WTC11 (cell line): ENCODE measurements around the gene CITED1. TPM values are rescaled to one million over a fixed set of nuclear protein-coding genes. Genes with fewer than 3 reads are reported as not detected.

Experiments used
- ATAC-seq: fragments of 200-7000 bp; cut with Tn5 transposase; 2 replicates; pipeline ENCODE4 v1.10.0; 2021; ENCODE audit warnings: mild to moderate bottlenecking, moderate library complexity
- CTCF ChIA-PET: fragments of 300-600 bp; sonication (Branson Sonifier 250); formaldehyde crosslinking; loops from one replicate; lab custom pipeline; 2021; ENCODE audit warnings: antibody characterized with exemption; lab: Charles Lee
- POLR2A ChIA-PET: fragments of 350-600 bp; sonication (Branson Sonifier 250); formaldehyde crosslinking; loops from one replicate; lab custom pipeline; 2021; ENCODE audit warnings: antibody characterized with exemption; lab: Charles Lee
- DNase-seq: peaks from one replicate; pipeline ENCODE4 v3.0.0; 2021; ENCODE audit warnings: low spot score
- H3K27ac Mint-ChIP-seq: 2 replicates; pipeline ENCODE4 v1.8.0; 2021; ENCODE audit warnings: mixed read lengths
- H3K27me3 Mint-ChIP-seq: 2 replicates; pipeline ENCODE4 v1.8.0; 2021; ENCODE audit warnings: low read depth, mild to moderate bottlenecking, moderate library complexity, mixed read lengths
- H3K36me3 Mint-ChIP-seq: 2 replicates; pipeline ENCODE4 v1.8.0; 2021; ENCODE audit warnings: mixed read lengths
- H3K4me1 Mint-ChIP-seq: 2 replicates; pipeline ENCODE4 v1.8.0; 2022; ENCODE audit warnings: mixed read lengths
- H3K4me3 Mint-ChIP-seq: 2 replicates; pipeline ENCODE4 v1.8.0; 2021; ENCODE audit warnings: mild to moderate bottlenecking, moderate library complexity, mixed read lengths
- H3K9me3 Mint-ChIP-seq: 2 replicates; pipeline ENCODE4 v1.8.0; 2021; ENCODE audit warnings: mixed read lengths
- CTCF ChIP-seq: fragments of 200-600 bp; IDR thresholded peaks from 2 replicates; pipeline ENCODE4 v1.8.0; 2022; ENCODE audit warnings: antibody characterized with exemption
- E2F5 ChIP-seq: sonication (generic); formaldehyde crosslinking; IDR thresholded peaks from 2 replicates; pipeline ENCODE4 v1.8.1; 2022; ENCODE audit warnings: mild to moderate bottlenecking, moderate library complexity, missing genetic modification reagents
- FOXP4 ChIP-seq: sonication (generic); formaldehyde crosslinking; IDR thresholded peaks from 2 replicates; pipeline ENCODE4 v1.8.0; 2022; ENCODE audit warnings: mild to moderate bottlenecking, missing genetic modification reagents
- HMGA2 ChIP-seq: fragments of 250-450 bp; sonication (Bioruptor Pico); IDR thresholded peaks from 2 replicates; pipeline ENCODE4 v1.4.0; 2021; ENCODE audit warnings: mild to moderate bottlenecking, moderate library complexity
- JUN ChIP-seq: sonication (generic); formaldehyde crosslinking; IDR thresholded peaks from 2 replicates; pipeline ENCODE4 v1.8.0; 2023; ENCODE audit warnings: mild to moderate bottlenecking, missing genetic modification reagents
- NR2C2 ChIP-seq: sonication (generic); formaldehyde crosslinking; IDR thresholded peaks from 2 replicates; pipeline ENCODE4 v1.8.0; 2022; ENCODE audit warnings: mild to moderate bottlenecking, missing genetic modification reagents
- NR3C1 ChIP-seq: sonication (generic); formaldehyde crosslinking; conservative IDR thresholded peaks from 2 replicates; pipeline ENCODE4 v1.8.1; 2023; ENCODE audit warnings: low read depth, mild to moderate bottlenecking, missing genetic modification reagents
- PREB ChIP-seq: sonication (generic); formaldehyde crosslinking; IDR thresholded peaks from 2 replicates; pipeline ENCODE4 v1.8.1; 2022; ENCODE audit warnings: mild to moderate bottlenecking, missing genetic modification reagents, moderate library complexity, borderline replicate concordance
- SOX15 ChIP-seq: fragments of 250-450 bp; sonication (Bioruptor Pico); IDR thresholded peaks from 2 replicates; pipeline ENCODE4 v1.9.0; 2021; ENCODE audit warnings: mild to moderate bottlenecking
- ZNF121 ChIP-seq: sonication (generic); formaldehyde crosslinking; IDR thresholded peaks from 2 replicates; pipeline ENCODE4 v1.8.0; 2023; ENCODE audit warnings: missing genetic modification reagents
- ZNF138 ChIP-seq: sonication (generic); formaldehyde crosslinking; conservative IDR thresholded peaks from 2 replicates; pipeline ENCODE4 v1.8.1; 2022; ENCODE audit warnings: mild to moderate bottlenecking, moderate library complexity, missing genetic modification reagents
- ZNF396 ChIP-seq: fragments of 250-450 bp; sonication (Bioruptor Pico); IDR thresholded peaks from 2 replicates; pipeline ENCODE4 v1.8.0; 2021; ENCODE audit warnings: mild to moderate bottlenecking, moderate library complexity, borderline replicate concordance
- total RNA-seq: library from RNA; stranded (reverse); gene quantifications from 3 replicates; pipeline ENCODE4 v1.2.3, GENCODE V29; 2021
- TF ChIP-seq, protein P1 (sequence below): sonication (generic); formaldehyde crosslinking; IDR thresholded peaks from 2 replicates; pipeline ENCODE4 v1.8.1; 2022; ENCODE audit warnings: missing genetic modification reagents, borderline replicate concordance
- TF ChIP-seq, protein P2 (sequence below): sonication (generic); formaldehyde crosslinking; IDR thresholded peaks from 2 replicates; pipeline ENCODE4 v1.8.1; 2022; ENCODE audit warnings: low read depth, missing genetic modification reagents, borderline replicate concordance
- TF ChIP-seq, protein P3 (sequence below): fragments of 250-450 bp; sonication (Bioruptor Pico); IDR thresholded peaks from 2 replicates; pipeline ENCODE4 v1.8.0; 2021; ENCODE audit warnings: mild to moderate bottlenecking
- TF ChIP-seq, protein P4 (sequence below): fragments of 250-450 bp; sonication (Bioruptor Pico); IDR thresholded peaks from 2 replicates; pipeline ENCODE4 v1.9.0; 2021; ENCODE audit warnings: mild to moderate bottlenecking

The CITED1 gene
- total RNA-seq, 1 experiment from 2014 or later: 2.2 TPM

DNA sequence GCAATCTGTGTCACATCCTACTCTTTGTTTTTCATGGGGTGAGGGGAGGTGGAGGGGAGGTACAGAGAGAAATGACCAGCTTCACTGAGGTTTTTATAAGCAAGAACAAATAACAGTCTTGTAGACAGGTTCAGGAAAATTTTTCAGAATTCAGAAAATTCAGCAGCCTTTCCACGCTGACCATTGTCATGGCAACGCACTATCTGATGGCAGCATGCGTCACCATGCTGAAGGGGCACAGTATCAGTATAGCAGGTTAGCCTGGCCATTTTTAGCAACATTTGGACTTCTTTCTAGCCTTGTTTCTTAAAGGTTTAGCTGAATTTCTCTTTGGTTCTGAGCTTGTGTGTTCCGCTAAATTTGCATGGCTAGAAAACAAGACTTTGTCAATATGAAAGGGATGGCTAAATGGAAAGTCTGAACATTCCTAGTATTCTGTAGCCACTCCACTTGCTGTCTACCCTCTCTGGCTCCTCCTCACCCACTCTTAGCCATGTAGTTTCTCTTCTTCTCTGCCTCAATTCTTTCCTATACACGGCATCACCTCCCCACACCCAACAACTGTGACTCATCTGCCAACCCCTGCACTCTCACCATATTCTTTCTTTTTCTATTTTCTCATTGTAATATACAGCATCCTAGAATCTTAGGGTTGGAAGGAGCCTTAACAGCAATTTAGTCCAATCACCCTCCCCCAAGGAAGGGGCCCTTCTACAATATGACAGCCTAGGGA lies 42.7 kb upstream of the CITED1 start:
- POLR2A ChIA-PET: no interaction called here
- TF ChIP-seq, protein P1, sequence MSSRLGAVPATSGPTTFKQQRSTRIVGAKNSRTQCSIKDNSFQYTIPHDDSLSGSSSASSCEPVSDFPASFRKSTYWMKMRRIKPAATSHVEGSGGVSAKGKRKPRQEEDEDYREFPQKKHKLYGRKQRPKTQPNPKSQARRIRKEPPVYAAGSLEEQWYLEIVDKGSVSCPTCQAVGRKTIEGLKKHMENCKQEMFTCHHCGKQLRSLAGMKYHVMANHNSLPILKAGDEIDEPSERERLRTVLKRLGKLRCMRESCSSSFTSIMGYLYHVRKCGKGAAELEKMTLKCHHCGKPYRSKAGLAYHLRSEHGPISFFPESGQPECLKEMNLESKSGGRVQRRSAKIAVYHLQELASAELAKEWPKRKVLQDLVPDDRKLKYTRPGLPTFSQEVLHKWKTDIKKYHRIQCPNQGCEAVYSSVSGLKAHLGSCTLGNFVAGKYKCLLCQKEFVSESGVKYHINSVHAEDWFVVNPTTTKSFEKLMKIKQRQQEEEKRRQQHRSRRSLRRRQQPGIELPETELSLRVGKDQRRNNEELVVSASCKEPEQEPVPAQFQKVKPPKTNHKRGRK (CRISPR knock-in tag): no peak
- TF ChIP-seq HMGA2 (CRISPR knock-in tag): no peak
- TF ChIP-seq, protein P2, sequence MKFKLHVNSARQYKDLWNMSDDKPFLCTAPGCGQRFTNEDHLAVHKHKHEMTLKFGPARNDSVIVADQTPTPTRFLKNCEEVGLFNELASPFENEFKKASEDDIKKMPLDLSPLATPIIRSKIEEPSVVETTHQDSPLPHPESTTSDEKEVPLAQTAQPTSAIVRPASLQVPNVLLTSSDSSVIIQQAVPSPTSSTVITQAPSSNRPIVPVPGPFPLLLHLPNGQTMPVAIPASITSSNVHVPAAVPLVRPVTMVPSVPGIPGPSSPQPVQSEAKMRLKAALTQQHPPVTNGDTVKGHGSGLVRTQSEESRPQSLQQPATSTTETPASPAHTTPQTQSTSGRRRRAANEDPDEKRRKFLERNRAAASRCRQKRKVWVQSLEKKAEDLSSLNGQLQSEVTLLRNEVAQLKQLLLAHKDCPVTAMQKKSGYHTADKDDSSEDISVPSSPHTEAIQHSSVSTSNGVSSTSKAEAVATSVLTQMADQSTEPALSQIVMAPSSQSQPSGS (CRISPR knock-in tag): no peak
- no peak for TF ChIP-seq CTCF
- TF ChIP-seq, protein P3, sequence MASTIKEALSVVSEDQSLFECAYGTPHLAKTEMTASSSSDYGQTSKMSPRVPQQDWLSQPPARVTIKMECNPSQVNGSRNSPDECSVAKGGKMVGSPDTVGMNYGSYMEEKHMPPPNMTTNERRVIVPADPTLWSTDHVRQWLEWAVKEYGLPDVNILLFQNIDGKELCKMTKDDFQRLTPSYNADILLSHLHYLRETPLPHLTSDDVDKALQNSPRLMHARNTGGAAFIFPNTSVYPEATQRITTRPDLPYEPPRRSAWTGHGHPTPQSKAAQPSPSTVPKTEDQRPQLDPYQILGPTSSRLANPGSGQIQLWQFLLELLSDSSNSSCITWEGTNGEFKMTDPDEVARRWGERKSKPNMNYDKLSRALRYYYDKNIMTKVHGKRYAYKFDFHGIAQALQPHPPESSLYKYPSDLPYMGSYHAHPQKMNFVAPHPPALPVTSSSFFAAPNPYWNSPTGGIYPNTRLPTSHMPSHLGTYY: no peak
- no peak for TF ChIP-seq NR3C1 (CRISPR knock-in tag)
- TF ChIP-seq FOXP4 (CRISPR knock-in tag): no peak
- no peak for ATAC-seq
- Mint-ChIP-seq H3K27me3 (no peaks in the 10 kb centered on the region), H3K9me3 (no peaks in the 10 kb centered on the region), H3K36me3 (peaks cover 7% of the 10 kb centered on the region), H3K27ac (no peak overlapping the region), H3K4me3 (no peak overlapping the region), H3K4me1 (peaks cover 47% of the 10 kb centered on the region)
- CTCF ChIA-PET: interaction anchor here (2.3 to 4.2 kb wide), 2 partner anchors 32 to 50 kb away, joined by 5 to 20 read pairs; no protein-coding TSS in a partner anchor
- DNase-seq: no peak

- Mint-ChIP-seq H3K4me1 (peaks cover 47% of the 10 kb centered on the region), H3K9me3 (no peaks in the 10 kb centered on the region), H3K4me3 (no peak overlapping the region), H3K27me3 (no peaks in the 10 kb centered on the region), H3K27ac (no peak overlapping the region; the same call in 1 of the 2 replicates), H3K36me3 (peaks cover 7% of the 10 kb centered on the region)
- DNase-seq: no peak
- TF ChIP-seq, protein P4, sequence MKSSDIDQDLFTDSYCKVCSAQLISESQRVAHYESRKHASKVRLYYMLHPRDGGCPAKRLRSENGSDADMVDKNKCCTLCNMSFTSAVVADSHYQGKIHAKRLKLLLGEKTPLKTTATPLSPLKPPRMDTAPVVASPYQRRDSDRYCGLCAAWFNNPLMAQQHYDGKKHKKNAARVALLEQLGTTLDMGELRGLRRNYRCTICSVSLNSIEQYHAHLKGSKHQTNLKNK (CRISPR knock-in tag): no peak
- no peak for TF ChIP-seq ZNF121 (CRISPR knock-in tag)
- TF ChIP-seq JUN (CRISPR knock-in tag): no peak
- ChIA-PET CTCF (interaction anchor here (2.3 to 4.2 kb wide), 2 partner anchors 31 to 49 kb away, joined by 5 to 20 read pairs; no protein-coding TSS in a partner anchor), POLR2A (interaction anchor here (0.5 kb wide), 1 partner anchor 99 kb away, joined by 3 read pairs; no protein-coding TSS in a partner anchor)
- no peak for ATAC-seq
Measured at GRCh38 chrX:72347366-72347765, 41.7 kb upstream of the CITED1 start.

DNA sequence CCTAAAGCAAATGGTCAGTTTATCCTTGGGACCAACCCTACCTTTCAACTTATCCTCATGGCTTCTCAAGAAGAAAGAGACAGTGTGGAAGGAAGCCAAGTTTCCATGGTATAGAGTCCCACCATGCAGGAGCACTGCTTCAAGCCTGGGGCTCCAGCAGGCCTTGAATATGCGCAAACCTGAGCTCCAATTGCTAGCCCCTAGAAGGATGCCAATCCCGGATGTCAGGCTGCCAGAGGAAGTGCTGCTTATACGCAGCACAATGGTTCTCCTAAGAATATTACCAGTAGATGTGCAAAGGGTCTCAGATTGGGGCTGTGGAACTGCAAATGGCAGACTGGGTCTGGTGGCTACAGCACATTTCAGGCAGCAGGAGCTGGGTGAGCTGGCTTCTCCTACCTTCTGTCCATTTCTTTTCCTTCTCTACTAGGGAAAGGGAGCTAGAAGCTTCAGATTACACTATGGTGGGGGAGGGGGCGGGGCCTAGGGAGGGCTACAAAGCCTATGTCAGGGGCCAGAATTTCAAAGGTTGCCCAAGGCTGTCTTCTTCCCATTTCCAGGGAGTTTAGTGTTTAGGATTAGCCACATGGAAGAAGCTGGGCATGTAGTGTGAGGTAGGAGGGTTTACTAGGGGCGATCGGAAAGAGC lies 40.7 kb upstream of the CITED1 start:
- H3K9me3 Mint-ChIP-seq: no peaks in the 10 kb centered on the region
- H3K4me3 Mint-ChIP-seq: no peak overlapping the region
- DNase-seq (peak; percentile 13), ATAC-seq (peak; percentile 82)
- H3K36me3 Mint-ChIP-seq: peaks cover 7% of the 10 kb centered on the region
- ChIA-PET POLR2A (no interaction called here), CTCF (interaction anchor here (0.7 to 4.2 kb wide), 4 partner anchors 30 to 195 kb away, joined by 3 to 20 read pairs (median 4); no protein-coding TSS in a partner anchor)
- no peaks in the 10 kb centered on the region for H3K27me3 Mint-ChIP-seq
- peaks cover 47% of the 10 kb centered on the region for H3K4me1 Mint-ChIP-seq
- H3K27ac Mint-ChIP-seq: no peak overlapping the region
- no peak for TF ChIP-seq PREB (CRISPR knock-in tag)
- no peak for TF ChIP-seq SOX15
- no peak for TF ChIP-seq E2F5 (CRISPR knock-in tag)
- TF ChIP-seq ZNF138 (CRISPR knock-in tag): no peak
- no peak for TF ChIP-seq NR2C2 (CRISPR knock-in tag)
- TF ChIP-seq ZNF396 (CRISPR knock-in tag): no peak
